ENCODE measurements around the gene TSPAN14.
"Not testable (repeated sequence)": the region's sequence is repeated elsewhere in the genome, so short reads cannot be mapped to it uniquely, and the experiment has no call there.

The TSPAN14 gene

GRCh38 chr10:80453842-80454512 lies at the start of gene TSPAN14:
Gene TSPAN14, plus strand, starts transcription at chr10:80454310. Its CDS starts 34,924 bp downstream, at chr10:80489234.
- peak; percentile 57 for DNase-seq

- DNase-seq = no peak
Measured at GRCh38 chr10:80405035-80405434, 49.1 kb upstream of the TSPAN14 start.

DNA sequence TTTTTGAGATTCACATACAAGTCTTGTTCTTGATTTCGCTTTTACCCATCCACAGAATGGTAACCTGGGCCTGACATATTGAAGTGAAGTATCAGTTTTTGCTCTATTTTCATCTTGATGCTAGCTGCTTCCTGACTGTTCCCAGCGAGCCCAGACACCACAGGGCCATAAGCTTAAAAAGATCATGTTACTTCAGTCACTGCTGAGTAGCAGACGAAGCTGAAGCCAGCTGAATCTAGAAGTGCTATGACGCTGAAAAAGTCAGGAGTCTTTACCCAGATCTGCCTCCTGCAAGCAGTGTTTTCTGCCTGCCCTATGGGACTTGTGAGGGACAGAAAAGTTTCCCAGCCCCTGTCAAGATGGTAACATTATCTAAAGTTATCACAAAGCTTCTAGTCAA lies 48.5 kb upstream of the TSPAN14 start:
- DNase-seq = no peak

DNA sequence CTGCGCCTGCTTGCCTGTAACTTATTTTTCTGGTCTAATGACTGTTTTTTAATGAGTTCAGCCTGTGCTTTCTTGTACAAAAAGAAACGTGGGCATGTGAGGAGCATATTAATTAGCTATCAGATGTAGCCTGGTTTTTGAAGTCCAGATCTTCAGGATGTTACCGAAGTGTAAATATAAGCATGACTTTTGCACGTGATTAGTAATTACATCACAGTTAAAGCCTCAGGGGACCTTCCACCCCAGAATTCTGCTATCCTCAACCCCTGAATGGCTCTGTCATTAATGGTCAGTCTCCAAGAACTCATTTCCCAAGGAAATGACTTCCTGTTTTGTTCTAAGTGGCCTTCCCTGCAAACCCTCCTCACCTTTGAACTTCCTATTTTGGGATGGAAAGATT lies 47.9 kb upstream of the TSPAN14 start:
- DNase-seq = no peak

- no peak for DNase-seq
Measured at GRCh38 chr10:80407812-80408241, 46.3 kb upstream of the TSPAN14 start.

DNA sequence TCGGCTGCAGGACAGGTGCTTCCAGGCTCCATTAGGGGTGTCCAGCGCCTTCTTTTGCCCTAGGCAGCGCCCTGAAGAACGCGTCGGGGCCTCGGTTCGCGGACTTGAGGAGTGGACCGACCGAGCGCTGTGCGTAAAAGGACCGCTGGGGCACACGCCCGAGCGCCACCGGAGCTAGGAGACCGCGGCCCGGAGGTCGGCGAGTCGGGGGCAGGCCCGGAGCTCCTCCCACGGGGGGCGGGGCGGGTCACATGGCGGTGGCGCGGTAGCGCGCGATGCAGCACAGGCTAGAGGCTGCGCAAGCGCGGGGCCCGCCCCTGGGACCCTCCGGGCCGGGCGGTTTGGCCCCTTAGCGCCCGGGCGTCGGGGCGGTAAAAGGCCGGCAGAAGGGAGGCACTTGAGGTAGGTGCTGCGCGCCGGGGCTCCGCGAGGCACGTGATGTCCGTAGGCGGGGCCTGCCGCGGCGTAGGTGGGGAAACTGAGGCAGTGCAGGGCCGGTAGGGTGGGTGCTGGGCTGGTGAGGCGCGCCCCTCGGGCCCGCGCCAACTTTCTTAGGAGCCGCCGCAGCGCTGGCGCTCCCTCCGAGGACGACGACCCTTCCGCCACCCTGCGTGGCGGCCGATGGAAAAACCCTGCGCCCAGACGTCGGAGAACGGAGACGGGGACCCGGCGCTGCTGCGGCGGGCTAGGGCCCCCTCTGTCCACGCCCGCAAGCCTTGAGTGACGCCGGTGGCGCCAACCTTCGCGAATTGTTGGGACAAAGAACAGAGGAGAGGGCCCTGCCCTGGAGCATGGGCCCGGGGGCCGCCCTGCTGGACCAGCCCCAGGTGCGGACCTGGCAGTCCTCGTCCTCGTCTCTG lies 45.6 kb upstream of the TSPAN14 start, which contains the start of gene PRXL2A:
TSS of gene PRXL2A (plus strand) at position 310 of the 860 bp plus-strand sequence. CDS start 11,917 bp downstream, outside the sequence.
- DNase-seq = peak; percentile 72

GRCh38 chr10:80409121-80409520 lies 45.0 kb upstream of the TSPAN14 start:
- DNase-seq = no peak

- DNase-seq = no peak
Measured at GRCh38 chr10:80410122-80410521, 44.0 kb upstream of the TSPAN14 start.

- no peak for DNase-seq
Measured at GRCh38 chr10:80410578-80411145, 43.4 kb upstream of the TSPAN14 start.

GRCh38 chr10:80411267-80411668 lies 42.8 kb upstream of the TSPAN14 start:
- no peak for DNase-seq

DNA sequence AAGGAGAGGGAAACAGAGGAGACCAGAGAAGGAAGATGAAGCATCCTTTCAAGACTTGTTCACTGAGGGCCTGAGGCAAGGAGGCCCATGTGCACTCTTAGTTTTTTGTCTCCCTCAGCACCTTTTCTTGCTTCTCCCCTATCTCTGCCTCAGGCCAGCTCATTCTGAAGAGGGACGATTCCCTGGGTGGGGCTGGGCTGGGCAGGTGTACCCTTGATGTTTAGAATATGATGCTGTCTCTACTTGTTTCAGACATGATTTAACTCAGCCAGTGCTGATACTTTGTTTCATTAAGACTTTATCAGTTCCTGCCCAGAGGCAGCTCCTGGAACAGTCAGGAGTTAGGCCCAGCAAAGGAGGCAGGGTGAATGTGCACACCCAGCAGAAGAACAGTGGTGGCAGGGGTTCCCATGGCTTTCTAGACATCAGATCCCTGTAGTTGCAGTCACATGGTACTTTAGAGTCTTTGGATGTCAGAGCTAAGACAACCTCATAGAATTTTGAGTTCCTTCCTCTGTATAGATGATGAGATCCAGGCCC lies 42.4 kb upstream of the TSPAN14 start:
- DNase-seq = no peak

DNA sequence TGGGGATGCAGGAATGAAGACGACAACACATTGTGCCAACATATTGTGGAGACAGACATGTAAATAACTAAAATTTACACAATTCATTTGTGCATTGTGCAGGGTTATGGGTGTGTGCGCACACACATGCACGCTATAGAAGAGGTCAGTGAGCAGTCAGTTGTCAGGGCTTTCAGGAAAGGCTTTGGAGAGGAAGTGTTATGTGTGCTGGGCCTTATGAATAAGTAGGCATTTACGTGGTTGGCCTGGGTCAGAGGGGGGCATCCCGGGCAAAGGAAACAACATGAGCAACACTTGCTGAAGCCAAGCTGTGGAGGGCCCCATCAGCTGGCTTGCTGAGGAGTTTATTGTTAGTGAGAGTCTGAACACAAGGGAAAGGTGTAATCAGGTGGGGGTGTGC lies 41.6 kb upstream of the TSPAN14 start:
- DNase-seq = no peak

DNA sequence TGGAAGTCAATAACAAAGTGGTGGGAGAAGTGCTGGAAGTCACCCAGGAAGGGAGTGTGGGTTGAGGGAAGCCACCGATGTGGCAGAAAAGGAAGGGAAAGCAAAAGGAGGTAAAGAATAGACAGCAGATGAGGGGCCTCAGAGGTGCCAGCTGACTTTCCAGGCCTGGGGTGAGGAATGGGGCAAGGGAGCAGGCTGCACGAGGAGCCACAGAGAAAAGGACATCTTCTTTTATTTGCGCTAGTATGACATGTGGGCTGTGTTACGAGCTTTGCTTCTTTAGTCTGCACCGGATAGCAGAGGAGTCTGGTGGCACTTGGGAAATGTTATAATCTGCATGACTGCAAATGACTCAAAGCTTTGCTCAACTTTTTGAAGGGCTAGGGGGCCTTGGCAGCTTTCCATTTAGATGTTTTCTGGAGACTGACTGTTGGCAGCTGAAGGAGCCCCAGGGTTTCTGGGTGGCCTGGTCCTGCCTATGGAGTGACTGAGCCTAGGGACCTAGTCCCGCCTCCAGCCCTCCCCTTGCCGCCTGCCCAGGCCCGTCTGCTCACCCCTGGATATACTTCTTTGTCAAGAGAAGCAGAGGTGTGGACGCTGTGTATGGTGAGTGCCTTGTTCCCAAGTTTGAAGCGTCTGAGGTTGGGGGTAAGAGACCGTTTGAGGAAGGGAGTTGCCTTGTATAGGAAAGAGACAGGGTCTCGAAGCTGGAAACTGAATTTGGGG lies 40.7 kb upstream of the TSPAN14 start:
- no peak for DNase-seq

- no peak for DNase-seq
Measured at GRCh38 chr10:80414142-80414895, 39.8 kb upstream of the TSPAN14 start.

GRCh38 chr10:80415734-80416478 lies 38.2 kb upstream of the TSPAN14 start:
- DNase-seq = no peak

DNA sequence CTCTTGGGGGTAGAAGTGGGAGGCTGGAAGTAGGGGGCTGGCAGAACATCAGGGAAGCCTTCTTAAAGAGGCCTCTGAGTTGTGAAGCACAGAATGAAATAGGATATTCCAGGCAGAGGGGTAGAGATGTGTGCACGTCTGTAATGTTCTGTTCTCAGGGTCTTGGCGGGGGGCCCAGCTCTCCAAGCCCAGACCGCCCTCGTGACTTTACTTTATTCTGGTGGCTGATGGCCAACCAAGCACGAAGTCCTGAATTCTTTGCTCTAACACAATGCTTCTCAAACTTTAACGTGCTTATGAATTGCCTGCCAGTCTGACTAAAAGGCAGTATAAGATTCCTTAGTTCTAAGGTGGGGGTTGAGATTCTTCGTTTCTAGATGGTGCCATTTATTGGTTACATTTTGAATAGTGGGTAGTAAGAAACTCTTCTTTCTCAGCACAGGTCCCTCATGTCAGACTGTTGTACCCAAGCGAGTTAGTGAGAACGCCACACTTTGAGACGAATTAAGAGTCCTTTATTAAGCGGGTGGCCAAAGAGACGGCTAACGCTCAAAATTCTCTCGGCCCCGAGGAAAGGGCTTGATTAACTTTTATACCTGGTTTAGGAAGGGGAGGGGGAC lies 37.5 kb upstream of the TSPAN14 start:
- no peak for DNase-seq

DNA sequence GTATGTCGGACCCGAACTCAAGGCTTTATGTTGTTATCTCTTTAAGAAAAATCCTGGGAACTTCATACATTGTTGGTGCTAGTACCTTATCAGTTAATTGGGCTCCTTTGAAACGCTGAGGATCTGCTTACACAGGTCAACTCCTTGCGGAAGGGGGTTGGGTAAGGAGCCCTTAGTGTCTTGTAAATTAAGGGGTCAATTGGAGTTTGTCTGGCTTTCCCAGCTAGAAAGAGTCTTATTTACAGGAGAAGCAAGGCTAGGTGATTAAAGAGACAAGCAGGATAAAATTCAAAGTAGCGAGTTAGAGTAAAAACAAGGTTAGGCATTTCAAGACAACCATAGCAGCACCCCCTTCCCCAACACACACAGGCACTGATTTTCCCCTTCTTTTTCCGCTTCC lies 36.9 kb upstream of the TSPAN14 start:
- DNase-seq = not testable (repeated sequence)

DNA sequence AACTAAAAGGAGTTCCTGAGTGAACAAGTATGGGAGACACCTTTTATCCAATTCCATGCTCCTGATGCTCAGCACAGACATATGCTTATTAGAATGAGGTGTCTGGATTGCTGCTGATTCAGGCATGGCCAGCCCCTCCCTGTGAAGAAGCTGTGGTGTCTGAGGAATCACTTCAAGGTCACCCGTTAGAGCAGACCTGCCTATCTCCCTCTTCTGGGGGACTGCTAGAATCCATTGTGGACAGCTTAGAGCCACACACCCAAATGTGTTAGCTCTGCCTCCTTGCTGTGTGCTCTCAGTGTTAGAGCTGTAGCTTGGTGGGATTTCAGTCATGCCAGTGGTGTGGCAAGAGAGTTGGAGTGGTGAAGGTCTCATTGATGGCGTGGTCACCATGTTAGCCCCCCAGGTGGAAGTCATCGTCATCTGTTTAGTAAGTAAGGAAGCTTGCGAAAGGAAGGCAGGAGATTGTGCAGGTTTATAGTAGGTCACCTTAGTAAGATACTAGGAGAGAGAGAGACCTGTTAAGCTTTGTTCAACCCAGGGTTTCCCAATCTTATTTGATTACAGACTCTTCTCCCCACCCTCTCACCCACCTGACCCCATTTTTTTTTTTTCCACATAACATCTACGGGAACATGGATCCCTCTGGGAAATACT lies 32.9 kb upstream of the TSPAN14 start:
- no peak for DNase-seq

DNA sequence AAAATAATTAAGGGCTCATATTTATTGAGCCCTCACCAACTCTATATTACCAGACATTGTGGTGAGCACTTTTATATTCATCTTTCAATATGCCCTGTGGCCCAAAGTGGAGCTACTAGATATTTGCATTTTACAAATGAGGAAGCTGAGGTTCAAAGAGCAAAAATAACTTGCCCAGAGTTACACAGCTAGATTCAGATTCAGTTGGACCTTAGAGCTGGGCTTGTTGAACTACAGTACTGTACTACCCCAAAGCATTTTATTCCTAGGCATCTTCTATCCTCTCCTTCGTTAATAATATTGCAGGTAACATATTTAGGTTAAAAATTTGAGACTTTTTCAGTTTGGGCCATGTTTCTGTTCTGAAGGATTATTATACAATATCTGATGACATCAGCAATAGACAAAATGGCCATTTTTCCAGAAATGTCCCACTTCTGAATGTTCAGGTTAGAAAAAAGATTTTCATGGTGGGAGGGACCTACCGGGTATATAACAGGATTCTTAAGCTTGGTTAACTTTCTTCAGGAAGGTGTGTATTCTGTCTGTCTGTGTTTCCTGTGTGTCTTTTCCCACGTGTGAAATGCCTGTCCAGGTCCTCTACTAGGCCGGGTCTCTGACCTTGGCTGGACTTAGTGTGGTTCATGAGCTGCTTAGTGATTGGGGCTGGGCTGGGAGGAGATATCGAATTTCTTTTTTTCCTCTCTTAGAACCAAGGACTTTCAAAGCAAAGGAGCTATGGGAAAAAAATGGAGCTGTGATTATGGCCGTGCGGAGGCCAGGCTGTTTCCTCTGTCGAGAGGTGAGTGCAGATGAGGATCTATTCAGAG lies 32.2 kb upstream of the TSPAN14 start:
- DNase-seq = no peak
